RWPE1 (cell line): ENCODE data around the gene GLRX2.

Experiments used
- CTCF ChIA-PET: fragments of 350-600 bp; sonication (Branson Sonifier 250); formaldehyde crosslinking; extraction: SDS; loops from one replicate; lab custom pipeline; 2021; lab: Yijun Ruan, JAX
- POLR2A ChIA-PET: fragments of 400-600 bp; formaldehyde crosslinking; extraction: SDS; loops from one replicate; lab custom pipeline; 2020; ENCODE audit warnings: antibody characterized with exemption; ENCODE audit not compliant: low non-redundant PET; lab: Yijun Ruan, JAX
- DNase-seq: peaks from one replicate; pipeline ENCODE4 v3.0.0; 2012; ENCODE audit warnings: low spot score
- H3K27ac ChIP-seq: fragments of 450-650 bp; 2 replicates; pipeline ENCODE4 v1.5.1; 2017
- CTCF ChIP-seq: fragments of 450-650 bp; conservative IDR thresholded peaks from 2 replicates; pipeline ENCODE4 v1.5.1; 2017; ENCODE audit warnings: low read depth, mild to moderate bottlenecking

The GLRX2 gene

DNA sequence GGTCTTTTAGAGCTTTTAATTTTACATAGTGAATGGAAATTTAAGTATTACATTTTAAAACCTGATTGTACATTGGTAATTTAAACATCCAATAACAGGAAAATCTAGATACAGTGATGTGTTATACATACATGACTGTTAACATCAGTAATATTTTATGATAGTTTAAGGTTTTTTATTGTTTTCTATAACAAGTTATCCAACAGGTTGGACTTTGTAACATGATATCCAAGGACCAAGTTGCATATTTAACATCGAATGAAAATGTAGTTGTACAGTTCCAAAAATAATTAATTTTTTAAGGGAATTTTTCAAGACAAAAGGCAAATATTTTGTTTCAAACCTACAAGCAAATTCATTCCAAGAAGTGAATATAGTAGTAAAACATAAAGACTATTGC, 14.3 kb downstream of the GLRX2 start:
- CTCF ChIA-PET, result no interaction called here
- DNase-seq, result no peak
- TF ChIP-seq CTCF, result no peak
- H3K27ac ChIP-seq, result no peak overlapping the region
- POLR2A ChIA-PET, result no interaction called here

- ChIA-PET POLR2A (no interaction called here), CTCF (interaction anchor here (0.7 kb wide), 1 partner anchor 17 kb away, joined by 7 read pairs; no protein-coding TSS in a partner anchor)
- no peak overlapping the region for H3K27ac ChIP-seq
- TF ChIP-seq CTCF, result no peak
- no peak for DNase-seq
These were observed 17.3 kb downstream of the GLRX2 start for GRCh38 chr1:193087893-193088292.

DNA sequence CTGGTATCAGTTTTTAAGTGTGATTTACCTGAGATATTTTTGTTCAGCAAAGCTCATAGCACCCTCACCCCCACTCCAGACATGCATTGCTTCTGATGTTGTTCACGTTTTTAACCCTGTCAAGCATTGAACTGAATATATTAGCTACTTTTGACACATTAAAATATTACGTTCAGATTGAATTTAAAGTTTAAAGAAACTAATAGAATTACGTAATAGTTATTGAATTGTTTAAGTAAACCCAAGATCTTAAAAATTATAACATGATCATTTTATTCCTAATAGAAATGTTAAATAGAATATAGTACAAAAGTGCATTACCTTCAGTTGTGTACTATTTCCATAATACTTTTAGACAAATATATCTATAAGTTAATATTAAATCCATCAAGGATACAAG, 18.9 kb downstream of the GLRX2 start:
- ChIA-PET CTCF (interaction anchor here (0.5 to 0.6 kb wide), 2 partner anchors 621 to 1215 kb away, joined by 3 read pairs; no protein-coding TSS in a partner anchor), POLR2A (no interaction called here)
- DNase-seq, result no peak
- TF ChIP-seq CTCF, result no peak
- no peak overlapping the region for H3K27ac ChIP-seq

GRCh38 chr1:193085263-193085662, 20.0 kb downstream of the GLRX2 start:
- POLR2A ChIA-PET, result no interaction called here
- CTCF ChIA-PET, result interaction anchor here (0.6 kb wide), 2 partner anchors 9 to 280 kb away, joined by 3 to 5 read pairs; no protein-coding TSS in a partner anchor

GRCh38 chr1:193083365-193084088, 21.7 kb downstream of the GLRX2 start:
- ChIA-PET POLR2A (no interaction called here), CTCF (interaction anchor here (0.7 kb wide), 1 partner anchor 8 kb away, joined by 3 read pairs; no protein-coding TSS in a partner anchor)
- no peak overlapping the region for H3K27ac ChIP-seq
- DNase-seq, result no peak
- TF ChIP-seq CTCF, result no peak

More at GRCh38 chr1:193085263-193085662, 20.0 kb downstream of the GLRX2 start:
- no peak for TF ChIP-seq CTCF
- no peak overlapping the region for H3K27ac ChIP-seq
- no peak for DNase-seq

- DNase-seq, result no peak
- TF ChIP-seq CTCF, result no peak
- ChIA-PET CTCF (interaction anchor here (1.2 kb wide), 1 partner anchor 9 kb away, joined by 3 read pairs; no protein-coding TSS in a partner anchor), POLR2A (interaction anchor here (0.6 kb wide), 1 partner anchor 42 kb away, joined by 3 read pairs; no protein-coding TSS in a partner anchor)
- H3K27ac ChIP-seq, result no peak overlapping the region
These were observed 26.0 kb downstream of the GLRX2 start for GRCh38 chr1:193079187-193079586.
